ENCODE data around the gene PAK5. TPM values are rescaled to one million over a fixed set of nuclear protein-coding genes. Genes with fewer than 3 reads are reported as not detected.

PAK5 gene
- total RNA-seq, 1 donor from 2014 or later, result 0.25 TPM

DNA sequence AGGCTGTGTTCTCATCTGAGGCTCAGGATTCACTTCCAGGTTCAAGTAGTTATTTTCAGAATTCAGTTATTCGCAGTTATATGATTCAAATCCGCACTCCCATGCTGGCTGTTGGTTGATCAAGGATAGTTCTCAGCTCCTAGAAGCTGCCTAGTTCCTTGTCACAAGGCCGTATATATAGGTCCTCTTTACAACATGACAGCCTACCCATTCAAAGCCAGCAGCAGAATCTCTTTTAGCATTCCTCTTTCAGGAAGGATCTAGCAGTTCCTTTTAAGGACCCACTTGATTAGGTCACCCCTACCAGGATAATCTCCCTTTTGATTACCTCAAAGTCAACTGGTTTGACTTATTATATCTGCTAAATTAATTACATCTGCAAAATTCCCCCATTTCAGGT lies 348.2 kb downstream of the PAK5 start:
- Histone ChIP-seq H3K4me1 (peaks cover 6% of the 10 kb centered on the region), H3K27ac (no peak overlapping the region)

GRCh38 chr20:9490161-9490560 lies 348.7 kb downstream of the PAK5 start:
- TF ChIP-seq POLR2AphosphoS5 (IDR thresholded peaks at IDR 0.05; ENCODE audit: insufficient read depth in 1 of 2, low read depth in 1 of 2), result no peak
- TF ChIP-seq CTCF (IDR thresholded peaks at IDR 0.05), result no peak
- no peak for TF ChIP-seq POLR2A (IDR thresholded peaks at IDR 0.05)
- DNase-seq (ENCODE audit: extremely low spot score in 2 of 2), result no peak
- H3K27me3 ChIP-seq, result no peaks in the 10 kb centered on the region
- H3K9me3 ChIP-seq, result no peaks in the 10 kb centered on the region
- H3K27ac ChIP-seq, result no peak overlapping the region
- H3K4me3 ChIP-seq, result no peak overlapping the region
- intact Hi-C loops (cut with DNase I), result no loop called here
- H3K4me1 ChIP-seq, result peaks cover 6% of the 10 kb centered on the region
- no peaks in the 10 kb centered on the region for H3K36me3 ChIP-seq

More for the DNA sequence above, 348.2 kb downstream of the PAK5 start:
- no peaks in the 10 kb centered on the region for H3K27me3 ChIP-seq
- TF ChIP-seq CTCF (IDR thresholded peaks at IDR 0.05) (no peak), POLR2AphosphoS5 (IDR thresholded peaks at IDR 0.05; ENCODE audit: insufficient read depth in 1 of 2, low read depth in 1 of 2) (no peak), POLR2A (IDR thresholded peaks at IDR 0.05) (no peak)
- intact Hi-C loops (cut with DNase I), result no loop called here
- no peaks in the 10 kb centered on the region for H3K9me3 ChIP-seq
- no peaks in the 10 kb centered on the region for H3K36me3 ChIP-seq
- no peak overlapping the region for H3K4me3 ChIP-seq
- no peak for DNase-seq (ENCODE audit: extremely low spot score in 2 of 2)

DNA sequence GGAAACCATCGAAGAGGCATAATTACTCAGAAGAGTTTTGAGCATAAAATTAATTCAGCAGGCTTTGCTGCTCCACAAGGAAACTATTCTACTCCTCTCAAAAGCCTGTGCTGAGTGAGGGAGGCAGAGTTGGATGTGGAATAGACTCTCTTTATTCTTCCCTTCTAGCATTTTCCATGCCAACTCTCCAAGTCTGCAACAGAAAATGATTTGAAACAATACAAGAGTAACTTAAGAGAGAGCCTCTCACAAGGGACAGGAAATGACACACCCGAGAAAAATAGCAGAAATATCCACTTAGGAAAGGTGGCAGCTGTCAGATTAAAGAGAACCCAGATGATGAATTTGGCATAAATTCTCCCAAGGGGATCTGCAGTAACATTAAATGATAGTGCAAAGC lies 350.8 kb downstream of the PAK5 start:
- Histone ChIP-seq H3K4me1 (no peaks in the 10 kb centered on the region), H3K27me3 (no peaks in the 10 kb centered on the region), H3K36me3 (no peaks in the 10 kb centered on the region), H3K9me3 (no peaks in the 10 kb centered on the region), H3K27ac (no peak overlapping the region), H3K4me3 (no peak overlapping the region)
- no peak for DNase-seq (ENCODE audit: extremely low spot score in 2 of 2)
- TF ChIP-seq POLR2AphosphoS5 (IDR thresholded peaks at IDR 0.05; ENCODE audit: insufficient read depth in 1 of 2, low read depth in 1 of 2) (no peak), POLR2A (IDR thresholded peaks at IDR 0.05) (no peak), CTCF (IDR thresholded peaks at IDR 0.05) (no peak)
- intact Hi-C loops (cut with DNase I), result no loop called here

Other genes starting within 250 kb of the PAK5 start
- gene ANKEF1, start 195.9 kb upstream of the PAK5 start, total RNA-seq, result 4.2 TPM